Raji (cell line): ENCODE measurements around the gene PPP1R9A.

Experiments used
- POLR2A ChIP-seq: IDR thresholded peaks from 2 replicates; pipeline ENCODE4 v1.6.1; 2011; ENCODE audit warnings: low read depth, low read length, control low read depth; ENCODE audit not compliant: insufficient read depth

PPP1R9A gene

DNA sequence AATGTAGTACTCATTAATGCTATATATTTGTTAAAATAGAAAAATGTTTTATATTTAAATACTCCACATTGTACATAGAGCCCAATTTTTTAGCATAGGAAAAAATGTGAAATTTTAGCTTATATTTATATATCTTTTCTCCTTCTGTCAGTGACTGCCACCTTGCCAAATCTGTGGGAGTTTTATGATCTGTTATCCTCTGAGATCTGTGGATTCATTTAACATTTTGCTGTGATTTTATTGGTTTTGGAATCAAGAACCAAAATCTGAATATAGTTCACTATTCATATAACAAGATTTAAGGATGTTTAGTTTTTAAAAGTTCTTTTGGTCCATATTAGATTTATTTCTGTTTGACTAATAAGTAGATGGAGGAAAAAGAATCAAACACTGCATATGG lies 127.9 kb downstream of the PPP1R9A start:
- TF ChIP-seq POLR2A, result no peak

DNA sequence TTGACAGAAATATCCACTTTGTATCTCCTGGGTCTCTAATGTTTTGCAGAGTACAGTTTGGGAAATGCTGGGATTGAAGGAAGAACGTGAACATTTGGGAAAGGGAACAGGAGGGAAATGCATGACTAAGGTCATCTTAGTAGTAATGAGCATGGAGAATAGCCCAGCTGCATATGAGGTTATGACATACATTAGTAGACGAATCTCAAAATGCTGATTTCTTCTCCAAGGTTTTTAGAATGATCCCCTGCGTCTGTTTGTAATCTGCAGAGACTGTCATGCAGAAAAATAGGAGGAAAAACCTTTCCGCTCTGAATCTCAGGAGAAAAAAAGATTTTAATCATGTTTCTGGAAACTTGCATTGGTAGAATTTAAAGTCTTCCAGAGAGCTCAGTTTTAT lies 133.6 kb downstream of the PPP1R9A start:
- no peak for TF ChIP-seq POLR2A

DNA sequence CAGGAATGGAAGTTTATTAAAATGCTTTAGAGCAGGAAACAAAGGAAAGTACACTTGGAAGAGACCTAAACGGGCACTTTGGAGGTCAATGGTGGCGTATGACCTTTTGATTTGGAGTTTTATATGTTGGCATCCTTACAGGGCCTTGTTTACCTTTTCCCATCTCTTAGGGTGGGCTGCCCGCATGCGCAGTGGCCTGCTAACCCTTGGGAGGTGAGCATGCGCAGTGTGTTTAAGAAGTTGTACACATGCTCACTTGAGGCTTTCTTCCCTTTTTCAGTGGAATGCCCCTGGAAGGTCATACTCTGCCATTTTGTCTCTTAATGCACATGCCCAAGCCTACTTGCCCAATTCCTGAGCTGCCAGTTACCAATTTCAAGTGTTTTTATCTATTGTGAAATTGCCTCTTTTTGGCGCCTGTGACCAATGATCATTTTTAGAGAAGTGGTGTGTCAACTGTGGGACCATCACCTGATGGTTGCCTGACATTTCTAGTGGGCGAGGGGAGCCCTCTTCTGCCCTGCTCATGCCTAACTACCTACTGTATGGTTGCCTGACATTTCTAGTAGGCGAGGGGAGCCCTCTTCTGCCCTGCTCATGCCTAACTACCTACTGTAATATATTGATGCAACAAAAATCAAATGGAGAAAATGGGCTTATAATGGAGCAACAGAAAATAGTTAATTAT lies 138.0 kb downstream of the PPP1R9A start:
- TF ChIP-seq POLR2A, result no peak

DNA sequence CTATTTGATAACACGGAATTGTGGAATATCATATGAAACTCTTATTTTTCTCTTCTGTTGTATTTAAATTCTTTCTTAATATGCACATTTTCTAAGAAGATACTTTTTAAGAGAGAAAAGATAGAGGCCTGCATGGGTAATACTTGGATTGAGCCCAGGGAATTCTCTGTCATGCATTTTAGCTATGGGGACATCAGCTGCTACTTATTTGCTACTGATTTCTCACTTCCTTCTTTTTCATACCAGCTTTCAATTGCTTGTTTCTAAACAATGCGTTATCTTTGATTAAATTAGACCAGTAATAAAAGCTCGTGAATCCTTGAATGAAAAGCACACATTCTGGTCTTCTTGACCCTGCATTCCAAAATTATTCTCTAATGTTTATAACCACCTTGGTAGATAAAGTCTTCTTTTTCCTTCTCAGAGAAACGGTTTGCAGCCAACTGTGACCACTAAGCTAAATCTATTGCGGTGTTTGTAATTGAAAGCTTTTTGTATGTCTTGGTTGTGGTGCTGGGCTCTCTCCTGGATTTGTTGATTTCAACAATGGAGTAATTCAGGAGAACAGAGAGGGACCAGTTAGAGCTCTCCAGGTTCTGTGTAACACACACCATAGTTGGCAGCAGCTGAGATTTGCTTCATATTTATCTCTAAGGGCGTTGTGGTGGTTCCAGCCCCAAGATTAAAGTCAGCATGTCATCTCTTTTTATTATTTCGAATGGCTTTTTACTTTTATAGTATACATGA lies 139.3 kb downstream of the PPP1R9A start:
- no peak for TF ChIP-seq POLR2A

DNA sequence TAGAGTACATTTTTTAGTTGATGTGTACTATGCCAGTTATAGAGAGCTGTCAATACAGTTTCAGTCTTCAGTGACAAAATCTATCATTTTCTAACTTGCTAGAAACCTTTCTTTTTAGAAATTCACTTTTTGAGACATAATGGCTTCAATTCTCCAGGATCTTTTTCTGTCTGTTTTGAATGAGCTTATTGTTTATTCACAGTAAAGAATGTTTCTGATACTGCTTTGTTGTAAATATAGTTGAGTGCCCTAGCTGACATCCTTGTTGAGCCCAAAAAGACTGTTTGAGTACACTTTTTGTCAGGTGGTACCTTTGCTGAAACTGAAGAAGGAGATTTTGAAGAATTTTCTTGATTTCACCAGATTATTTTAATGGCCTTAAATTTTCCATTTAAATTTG lies 139.9 kb downstream of the PPP1R9A start:
- TF ChIP-seq POLR2A, result no peak

DNA sequence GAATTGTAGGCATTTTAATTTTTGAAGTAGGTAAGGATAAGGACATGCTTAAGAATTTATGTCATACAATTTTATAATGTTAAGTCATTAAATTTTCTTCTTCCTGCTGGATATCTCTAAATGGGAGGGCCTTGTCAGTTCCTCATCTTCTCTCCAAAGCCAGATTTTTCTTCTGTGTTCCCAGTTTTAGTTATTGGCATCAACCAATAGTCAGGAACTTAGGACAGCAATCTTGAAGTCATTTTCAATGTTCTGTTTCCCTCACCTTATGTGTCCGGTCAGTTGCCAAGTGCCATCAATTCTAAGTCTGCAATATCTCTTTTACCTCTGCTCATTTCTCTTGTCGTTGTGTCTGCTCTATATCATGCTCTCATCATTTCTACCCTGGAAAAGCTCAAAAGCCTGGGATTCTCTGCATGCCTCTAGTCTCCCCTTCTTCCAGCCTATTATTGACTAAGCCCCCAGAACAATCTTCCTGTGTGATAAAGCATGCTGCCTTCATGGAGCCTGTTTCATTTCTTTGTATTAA lies 145.2 kb downstream of the PPP1R9A start:
- no peak for TF ChIP-seq POLR2A

DNA sequence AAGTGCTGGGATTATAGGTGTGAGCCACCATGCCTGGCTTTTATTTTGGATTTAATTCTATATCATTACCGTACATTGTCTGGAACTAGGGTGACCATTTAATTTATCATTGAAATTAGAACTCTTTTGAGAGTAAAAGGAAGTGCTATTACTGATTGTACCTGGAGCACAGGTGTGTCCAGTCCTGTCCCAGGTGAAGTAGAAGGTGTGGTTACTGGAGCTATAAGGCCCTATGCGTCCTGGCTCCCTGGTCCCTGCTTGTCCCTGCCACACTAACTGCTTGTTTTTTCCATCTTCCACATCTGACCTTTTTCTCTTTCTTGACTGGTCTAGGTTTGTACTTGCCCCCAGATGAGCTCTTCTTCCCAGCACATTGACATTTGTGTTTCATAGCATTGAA lies 147.0 kb downstream of the PPP1R9A start:
- TF ChIP-seq POLR2A, result no peak

DNA sequence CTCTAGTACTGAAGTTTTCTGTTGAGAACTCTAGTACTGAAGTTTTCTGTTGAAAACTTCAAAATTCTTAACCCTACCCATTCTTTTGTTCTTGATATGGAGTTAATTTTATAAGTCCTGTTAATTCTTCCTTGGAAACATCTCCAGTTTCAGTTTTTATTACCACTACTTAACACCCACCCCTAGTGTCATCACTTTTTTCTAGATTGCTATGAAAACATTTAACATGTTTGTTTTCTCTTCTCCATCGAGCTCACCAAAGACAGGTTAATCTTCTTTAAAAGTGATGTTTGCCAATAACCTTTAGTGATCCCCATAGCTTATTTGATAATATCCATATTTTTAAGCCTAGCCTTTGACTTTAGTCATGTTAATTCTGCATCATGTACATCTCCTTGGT lies 147.9 kb downstream of the PPP1R9A start:
- no peak for TF ChIP-seq POLR2A

DNA sequence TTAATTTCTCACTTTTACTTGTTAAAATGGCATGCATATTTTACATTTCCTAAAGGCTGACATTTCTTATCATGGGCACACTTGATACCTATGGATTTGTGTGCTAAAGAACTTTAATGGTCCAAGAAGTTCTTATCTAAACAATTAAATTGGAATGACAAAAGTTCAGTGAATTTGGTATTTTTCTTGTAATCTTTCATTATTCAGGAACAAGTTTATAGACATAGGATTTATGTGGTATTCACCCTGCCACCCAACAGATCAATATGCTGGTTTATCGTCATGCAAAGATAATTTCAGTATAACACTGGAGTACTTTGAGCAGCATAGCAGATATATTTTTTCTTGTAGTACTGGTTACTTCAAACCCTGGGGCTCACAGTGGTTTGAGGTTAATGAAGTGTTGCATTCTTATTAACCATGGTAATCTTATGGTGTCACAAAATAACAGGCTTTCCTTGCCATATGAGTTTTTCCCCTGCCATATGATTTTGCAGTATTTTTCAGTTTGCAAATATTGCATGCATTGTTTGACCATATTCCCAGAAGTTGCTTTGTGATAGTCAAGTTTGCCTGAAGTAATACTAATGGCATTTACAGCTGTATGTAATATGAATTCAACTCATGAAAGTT lies 148.8 kb downstream of the PPP1R9A start:
- TF ChIP-seq POLR2A, result no peak

DNA sequence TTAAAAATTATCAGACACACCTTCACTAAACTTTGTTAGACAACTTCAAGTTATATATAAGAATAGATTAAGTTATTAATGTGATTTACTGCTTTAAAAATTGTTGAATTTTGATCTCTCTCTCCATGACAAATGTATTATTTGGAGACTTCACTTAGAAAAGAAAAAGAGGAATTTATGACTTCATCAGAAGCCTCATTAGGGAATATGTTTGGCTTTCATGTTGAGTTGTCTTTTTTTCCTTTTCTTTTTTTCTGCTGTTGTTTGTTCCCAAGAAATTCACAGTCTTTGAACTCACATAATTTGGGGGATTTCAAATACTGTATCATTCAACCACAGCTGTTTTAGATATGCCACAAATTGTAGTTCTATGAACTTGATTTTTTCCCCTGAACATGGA lies 149.5 kb downstream of the PPP1R9A start:
- no peak for TF ChIP-seq POLR2A

DNA sequence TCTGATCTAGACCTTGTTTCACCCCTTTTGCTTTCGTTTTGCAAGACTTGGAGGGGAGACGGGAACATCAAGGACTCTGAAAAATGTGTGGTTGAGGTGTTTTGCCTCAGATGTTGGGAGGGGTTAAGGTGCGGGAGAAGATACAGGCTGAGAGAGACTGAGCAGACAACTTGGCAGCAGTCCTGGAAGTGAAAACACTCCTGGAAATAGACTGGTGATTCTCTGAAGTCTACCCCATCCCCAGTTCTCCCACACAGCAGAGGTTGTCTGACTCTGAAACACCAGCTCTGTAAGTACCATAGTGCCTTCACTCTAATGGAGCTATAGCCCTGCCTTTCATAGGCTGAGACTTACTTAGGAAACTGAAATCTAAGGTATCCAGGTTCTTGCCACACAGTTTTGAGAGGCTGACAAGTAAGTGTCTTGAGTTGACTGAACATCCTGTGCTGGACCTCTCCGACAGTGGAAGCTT lies 152.5 kb downstream of the PPP1R9A start:
- TF ChIP-seq POLR2A, result no peak

DNA sequence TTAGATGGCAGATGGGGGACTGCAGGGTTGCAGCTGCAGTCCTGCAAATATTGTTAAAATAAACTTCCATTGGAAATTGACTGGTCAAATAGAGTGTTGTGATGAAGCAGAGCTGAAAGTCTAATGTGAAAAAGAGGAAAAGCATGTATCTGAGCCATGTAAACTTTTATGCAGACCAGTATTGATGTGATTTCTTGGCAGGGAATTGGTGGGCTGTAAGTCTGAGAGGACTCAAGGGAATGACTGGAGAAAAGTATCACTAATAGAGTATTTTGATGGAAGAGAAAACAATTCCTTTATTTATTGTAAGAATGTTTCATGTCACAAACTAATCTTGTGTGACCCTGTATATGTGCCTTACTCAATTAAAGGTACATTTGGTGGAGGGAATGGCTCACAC lies 155.5 kb downstream of the PPP1R9A start:
- no peak for TF ChIP-seq POLR2A

DNA sequence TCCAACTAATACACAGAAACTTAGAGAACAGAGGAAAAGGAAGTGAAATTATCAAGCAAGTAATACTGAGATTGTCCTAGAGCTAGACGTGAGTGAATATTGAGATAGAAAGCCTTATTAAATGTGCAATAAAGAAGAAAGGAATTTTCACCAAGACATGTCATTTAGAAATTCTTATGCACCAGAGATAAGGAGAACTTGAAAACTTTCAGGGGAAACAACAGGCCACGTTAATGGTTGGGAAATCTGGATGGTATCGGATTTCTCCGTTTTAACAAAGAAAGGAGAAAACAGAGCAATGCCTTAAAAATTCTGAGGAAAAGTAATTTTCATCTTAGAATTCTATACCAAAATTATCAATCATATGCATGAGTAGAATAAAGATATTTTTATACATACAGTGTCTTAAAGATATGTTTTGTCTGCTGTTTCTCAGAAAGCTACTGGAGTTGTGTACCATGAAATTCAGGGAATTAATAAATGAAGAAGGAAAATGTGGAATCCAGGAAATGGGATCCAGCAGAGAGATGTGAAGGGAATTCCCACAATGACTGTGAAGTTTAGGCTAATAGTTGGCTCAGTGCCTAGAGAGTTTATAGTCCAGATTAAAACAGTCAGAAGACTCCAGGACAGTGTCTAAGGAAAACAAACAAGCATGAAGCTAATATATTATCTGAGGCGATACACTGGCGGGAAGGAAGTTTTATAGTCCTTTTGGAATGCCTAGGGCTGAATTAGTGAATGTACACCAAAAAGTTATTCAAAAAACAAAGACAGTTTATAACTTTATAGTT lies 159.5 kb downstream of the PPP1R9A start:
- TF ChIP-seq POLR2A, result no peak

DNA sequence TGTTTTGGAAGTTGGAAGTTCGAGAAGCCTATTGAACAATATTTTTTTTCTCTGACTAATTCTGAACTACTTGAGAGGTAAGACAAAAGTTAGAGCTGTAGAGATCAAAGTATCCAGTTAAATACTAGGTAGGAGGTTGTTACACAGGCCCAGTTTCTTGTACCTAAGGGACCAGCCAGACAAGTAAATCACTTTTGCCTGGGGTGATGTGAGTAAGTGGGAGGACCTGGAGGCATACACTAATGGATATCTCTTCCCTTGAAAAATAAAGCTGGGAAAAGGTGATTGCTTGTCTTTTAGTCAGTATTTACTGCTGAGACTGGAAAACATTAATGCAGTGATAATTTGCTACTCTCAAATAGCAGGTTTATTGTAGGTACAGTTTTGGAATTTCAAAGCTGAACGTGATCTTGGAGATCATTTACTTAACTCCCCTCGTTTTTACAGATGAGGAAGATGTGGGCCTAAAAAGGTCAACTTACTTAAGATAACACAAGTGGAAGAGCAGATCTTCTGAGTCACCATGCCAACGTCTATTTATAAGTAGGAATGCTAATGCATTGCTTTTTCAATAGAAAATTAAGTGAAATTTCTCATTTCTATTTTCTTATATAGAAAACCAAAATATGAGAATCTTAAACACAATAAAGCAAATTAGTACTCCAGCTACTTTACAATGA lies 181.3 kb downstream of the PPP1R9A start:
- no peak for TF ChIP-seq POLR2A
